ENCODE data around the gene FBXO47. TPM values are rescaled to one million over a fixed set of nuclear protein-coding genes. Genes with fewer than 3 reads are reported as not detected.

The FBXO47 gene
- total and polyA plus RNA-seq, 2 of the 4 experiments (the other 2 are of a cell fraction), result under 0.01 TPM; not detected in 1

DNA sequence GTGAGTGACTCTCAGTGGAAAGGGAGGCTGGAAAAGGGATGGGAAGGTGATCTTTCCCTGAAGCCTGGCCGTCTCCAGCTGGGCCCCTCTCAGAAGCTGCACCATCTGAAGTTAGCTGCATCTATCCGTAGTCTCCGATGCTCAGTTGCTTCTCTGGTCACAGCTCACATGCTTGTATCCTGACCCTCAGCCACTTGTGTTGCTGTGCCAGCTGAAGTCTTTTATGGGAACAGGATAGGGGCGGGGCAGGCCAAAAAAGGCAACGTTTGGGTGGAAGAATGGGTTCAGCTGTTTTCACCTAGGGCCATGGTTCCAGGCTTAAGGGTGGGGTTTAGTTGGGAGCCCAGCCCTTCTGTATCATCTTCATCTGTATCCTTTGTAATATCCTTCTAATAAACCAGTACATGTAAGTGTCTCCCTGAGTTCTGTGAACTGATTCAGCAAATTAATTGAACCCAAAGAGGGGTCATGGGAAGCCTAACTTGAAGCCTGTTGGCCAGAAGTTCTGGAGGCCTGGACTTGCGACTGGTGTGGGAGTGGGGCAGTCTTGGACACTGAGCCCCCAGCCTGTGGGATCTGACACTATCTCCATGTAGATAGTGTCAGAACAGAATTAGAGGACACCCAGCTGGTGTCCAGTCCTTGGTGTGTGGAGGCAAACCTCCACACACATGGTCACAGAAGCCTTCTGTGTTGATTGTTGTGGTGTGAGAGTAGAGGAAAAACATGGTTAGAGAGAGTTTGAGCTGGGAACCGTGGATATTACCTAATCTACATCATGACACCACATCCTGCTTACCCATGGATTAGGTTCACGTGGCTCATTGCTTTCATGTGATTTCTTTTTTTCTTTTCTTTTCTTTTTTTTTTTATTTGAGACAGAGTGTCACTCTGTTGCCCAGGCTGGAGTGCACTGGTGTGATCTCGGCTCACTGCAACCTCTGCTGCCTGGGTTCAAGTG is 49.3 kb upstream of the FBXO47 start:
- ATAC-seq (ENCODE audit: low read depth) (no peak), DNase-seq (peak; percentile 22)
- in situ Hi-C loops (cut with MboI; ENCODE audit: low sequenced_read_pairs), result no loop called here
- no peak overlapping the region for H3K14ac ChIP-seq (replicated peaks; ENCODE audit: low read depth, low read length)
- H3K18ac ChIP-seq (ENCODE audit: low read depth, low read length), result no peak overlapping the region
- H2BK20ac ChIP-seq (ENCODE audit: low read depth, low read length), result no peak overlapping the region
- no peak overlapping the region for H3K4ac ChIP-seq (ENCODE audit: low read depth, low read length)
- H2BK15ac ChIP-seq (ENCODE audit: low read depth, low read length), result no peak overlapping the region
- ChIA-PET POLR2A (ENCODE audit: unreplicated experiment) (no interaction called here), CTCF (no interaction called here)
- 83% methylated on average over 1 of the region's 9 CpGs; no CpG with 5 or more reads in 1 of the 2 experiments for WGBS, 2 experiments (ENCODE audit: extremely low coverage in 2 of 2, insufficient read length in 1 of 2)
- H4K20me1 ChIP-seq (ENCODE audit: insufficient read depth, low read length), result no peaks in the 10 kb centered on the region
- H4K91ac ChIP-seq (ENCODE audit: insufficient read depth, low read depth, low read length), result no peak overlapping the region
- no peak overlapping the region for H3K56ac ChIP-seq (ENCODE audit: extremely low read depth, insufficient read depth, low read length)
- no peak overlapping the region for H3K27ac ChIP-seq (ENCODE audit: insufficient read depth, low read length)
- intact Hi-C loops (cut with micrococcal nuclease), result no loop called here
- H3K4me3 ChIP-seq (ENCODE audit: insufficient read depth, low read depth, low read length), result no peak overlapping the region
- no peak overlapping the region for H2AFZ ChIP-seq (replicated peaks; ENCODE audit: low read length, poor library complexity)
- H4K5ac ChIP-seq (ENCODE audit: low read depth, low read length), result no peak overlapping the region
- peaks cover 4% of the 10 kb centered on the region for H3K27me3 ChIP-seq (ENCODE audit: control insufficient read depth, insufficient read depth, low read length)
- no peak overlapping the region for H2BK5ac ChIP-seq (ENCODE audit: low read depth, low read length, poor library complexity, severe bottlenecking)
- no peak overlapping the region for H3K4me2 ChIP-seq (ENCODE audit: low read depth, low read length)
- H2AK9ac ChIP-seq (replicated peaks; ENCODE audit: low read depth, low read length, poor library complexity), result no peak overlapping the region
- H2BK120ac ChIP-seq (ENCODE audit: low read depth, low read length), result no peak overlapping the region
- no peak overlapping the region for H2AK5ac ChIP-seq (ENCODE audit: low read depth, low read length)
- dilution Hi-C loops (cut with HindIII; ENCODE audit: low sequenced_read_pairs, unreplicated experiment), result no loop called here
- peaks cover 4% of the 10 kb centered on the region for H3K9me3 ChIP-seq (ENCODE audit: control insufficient read depth, insufficient read depth, low read length)
- H3K9ac ChIP-seq (ENCODE audit: low read depth, low read length), result no peak overlapping the region
- H3K36me3 ChIP-seq (ENCODE audit: control insufficient read depth, insufficient read depth, low read length), result no peaks in the 10 kb centered on the region
- peaks cover 6% of the 10 kb centered on the region for H3K4me1 ChIP-seq (ENCODE audit: control insufficient read depth, insufficient read depth, low read length)
- H3K9me1 ChIP-seq (ENCODE audit: insufficient read depth, low read length), result no peaks in the 10 kb centered on the region
- BruUV-seq (replicated peaks), result no TSS peak
- H3K79me1 ChIP-seq (ENCODE audit: low read depth in 1 of 2, low read length in 2 of 2), result no peaks in the 10 kb centered on the region
- no peak overlapping the region for H4K8ac ChIP-seq (ENCODE audit: low read depth in 2 of 2, low read length in 2 of 2)
- no peak overlapping the region for H3K23ac ChIP-seq (ENCODE audit: low read depth, low read length)
- no peak for TF ChIP-seq MAZ (IDR thresholded peaks at IDR 0.05; ENCODE audit: borderline replicate concordance, low read depth, low read length)
- no peak for TF ChIP-seq RFX5 (IDR thresholded peaks at IDR 0.05; ENCODE audit: low read depth, low read length)
- TF ChIP-seq NFE2L2 (IDR thresholded peaks at IDR 0.05; ENCODE audit: low read depth, low read length), result no peak
- no peak for TF ChIP-seq CEBPB (IDR thresholded peaks at IDR 0.05; ENCODE audit: low read depth, low read length)
- TF ChIP-seq, protein P1, sequence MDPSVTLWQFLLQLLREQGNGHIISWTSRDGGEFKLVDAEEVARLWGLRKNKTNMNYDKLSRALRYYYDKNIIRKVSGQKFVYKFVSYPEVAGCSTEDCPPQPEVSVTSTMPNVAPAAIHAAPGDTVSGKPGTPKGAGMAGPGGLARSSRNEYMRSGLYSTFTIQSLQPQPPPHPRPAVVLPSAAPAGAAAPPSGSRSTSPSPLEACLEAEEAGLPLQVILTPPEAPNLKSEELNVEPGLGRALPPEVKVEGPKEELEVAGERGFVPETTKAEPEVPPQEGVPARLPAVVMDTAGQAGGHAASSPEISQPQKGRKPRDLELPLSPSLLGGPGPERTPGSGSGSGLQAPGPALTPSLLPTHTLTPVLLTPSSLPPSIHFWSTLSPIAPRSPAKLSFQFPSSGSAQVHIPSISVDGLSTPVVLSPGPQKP (IDR thresholded peaks at IDR 0.05; ENCODE audit: borderline replicate concordance, low read depth, low read length), result no peak
- no peak for TF ChIP-seq SMC3 (IDR thresholded peaks at IDR 0.05; ENCODE audit: low read depth, low read length)
- TF ChIP-seq POLR2A (IDR thresholded peaks at IDR 0.05; ENCODE audit: low read depth, low read length), result no peak
- TF ChIP-seq, protein P2, sequence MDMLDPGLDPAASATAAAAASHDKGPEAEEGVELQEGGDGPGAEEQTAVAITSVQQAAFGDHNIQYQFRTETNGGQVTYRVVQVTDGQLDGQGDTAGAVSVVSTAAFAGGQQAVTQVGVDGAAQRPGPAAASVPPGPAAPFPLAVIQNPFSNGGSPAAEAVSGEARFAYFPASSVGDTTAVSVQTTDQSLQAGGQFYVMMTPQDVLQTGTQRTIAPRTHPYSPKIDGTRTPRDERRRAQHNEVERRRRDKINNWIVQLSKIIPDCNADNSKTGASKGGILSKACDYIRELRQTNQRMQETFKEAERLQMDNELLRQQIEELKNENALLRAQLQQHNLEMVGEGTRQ (IDR thresholded peaks at IDR 0.05; ENCODE audit: low read depth, low read length), result no peak
- TF ChIP-seq MXI1 (IDR thresholded peaks at IDR 0.05; ENCODE audit: borderline replicate concordance, low read depth, low read length), result no peak
- TF ChIP-seq CHD1 (IDR thresholded peaks at IDR 0.05; ENCODE audit: low read depth, low read length), result no peak
- no peak for TF ChIP-seq BHLHE40 (IDR thresholded peaks at IDR 0.05; ENCODE audit: low read depth, low read length)
- no peak for TF ChIP-seq RCOR1 (IDR thresholded peaks at IDR 0.05; ENCODE audit: insufficient replicate concordance, low read length)
- TF ChIP-seq MAFK (IDR thresholded peaks at IDR 0.05; ENCODE audit: low read depth, low read length), result no peak
- TF ChIP-seq FOS (IDR thresholded peaks at IDR 0.05; ENCODE audit: low read depth, low read length), result no peak
- no peak for TF ChIP-seq RAD21 (IDR thresholded peaks at IDR 0.05; ENCODE audit: low read length)
